Body of pancreas (tissue), 4 donors: ENCODE measurements around the gene ZNF862. TPM values are rescaled to one million over a fixed set of nuclear protein-coding genes. Genes with fewer than 3 reads are reported as not detected.

Source experiments
- ATAC-seq: fragments of 150-250 bp; one replicate; pipeline ENCODE4 v1.9.1; 2016
- DNase-seq, 4 donors: peaks; one replicate each; pipeline ENCODE4 v3.0.0-alpha.2; 2019
- H3K27ac ChIP-seq, 4 donors: fragments of 200-600 bp; sonication (generic); 1 replicate in 3 of 4; 2 replicates in 1 of 4; pipeline versions ENCODE4 v1.5.1 to v1.6.1; 2016 to 2019; ENCODE audit warnings: mild to moderate bottlenecking in 1 of 4, mixed read lengths in 1 of 4, moderate library complexity in 1 of 4
- H3K27me3 ChIP-seq, 2 donors: fragments of 200-600 bp; sonication (generic); one replicate each; pipeline ENCODE4 v1.6.0; 2016; ENCODE audit warnings: mild to moderate bottlenecking in 1 of 2
- H3K36me3 ChIP-seq, 2 donors: fragments of 200-600 bp; sonication (generic); replicated peaks in 1 of 2; 2 replicates each; pipeline ENCODE4 v1.5.1; 2016; ENCODE audit warnings: low read depth in 2 of 2; ENCODE audit not compliant: insufficient read depth in 1 of 2
- H3K4me1 ChIP-seq: fragments of 200-600 bp; sonication (generic); one replicate; pipeline ENCODE4 v1.6.0; 2016
- H3K4me3 ChIP-seq, 2 donors: fragments of 200-600 bp; sonication (generic); 1 replicate in 1 of 2; 2 replicates in 1 of 2; pipeline ENCODE4 v1.5.1; 2016 to 2019
- H3K9me3 ChIP-seq, 3 donors: fragments of 200-600 bp; sonication (generic); 1 replicate in 2 of 3; 2 replicates in 1 of 3; pipeline ENCODE4 v1.5.1; 2016
- CTCF ChIP-seq, 7 experiments: fragments of 450-650 bp in 4 of 7; fragments of 200-600 bp in 3 of 7; sonication (generic) in 3 of 7; IDR thresholded peaks; one replicate each; pipeline ENCODE4 v1.5.1; 2016 to 2019; ENCODE audit warnings: antibody characterized with exemption in 7 of 7
- POLR2A ChIP-seq, 3 donors: fragments of 450-650 bp; IDR thresholded peaks; one replicate each; pipeline ENCODE4 v1.6.1; 2016; ENCODE audit warnings: antibody characterized with exemption in 3 of 3, mild to moderate bottlenecking in 2 of 3
- WGBS, 2 donors: methylation state at CpG; one replicate each; pipeline ENCODE4 v1.1.5; 2017; 5-methylcytosine and 5-hydroxymethylcytosine counted together
- intact Hi-C: fragments of 100-400 bp; cut with DNase I; formaldehyde crosslinking; loops from one replicate; pipeline ENCODE4 v1.15.1; 2023
- total RNA-seq, 2 donors: library from RNA; depleted of rRNA; stranded (reverse); fragments of >200 nt; gene quantifications; one replicate each; pipeline ENCODE4 v1.1.0, GENCODE V29; 2016

Gene ZNF862
- total RNA-seq = 10 to 100 TPM; 10.9 to 18.8 TPM

- peak; percentile 97 to 99 (median 98) for DNase-seq
- Histone ChIP-seq H3K4me1 (peaks cover 14% of the 10 kb centered on the region), H3K4me3 (peak within 1 kb of the TSS; percentile 87 to 98), H3K9me3 (no peaks in the 10 kb centered on the region), H3K27me3 (no peaks in the 10 kb centered on the region), H3K27ac (peak within 1 kb of the TSS; percentile 56 to 88 (median 79)), H3K36me3 (no peaks in the 10 kb centered on the region)
- 0 to 4% methylated on average over 8 to 65 of the region's 86 CpGs for WGBS, 2 donors
- intact Hi-C loops = no loop called here
- TF ChIP-seq POLR2A (IDR thresholded peaks at IDR 0.05) (peak in 2 of 3 donors; percentile 64 to 70), CTCF (IDR thresholded peaks at IDR 0.05) (peak in 2 of 7 experiments; percentile 9 to 24)
- peak; percentile 100 for ATAC-seq
Observed at GRCh38 chr7:149838224-149838991, at the start of gene ZNF862. TSS of gene ZNF862 (plus strand) at chr7:149838375. CDS start at chr7:149838612, 237 bp downstream.

GRCh38 chr7:149789101-149789500 lies 49.1 kb upstream of the ZNF862 start:
- WGBS, 2 donors = 79 to 88% methylated on average over 13 to 18 of the region's 19 CpGs
- Histone ChIP-seq H3K9me3 (no peaks in the 10 kb centered on the region), H3K36me3 (no peaks in the 10 kb centered on the region), H3K27me3 (no peaks in the 10 kb centered on the region), H3K27ac (no peak overlapping the region), H3K4me1 (peaks cover 9% of the 10 kb centered on the region), H3K4me3 (no peak overlapping the region)
- no peak for ATAC-seq
- no peak for TF ChIP-seq POLR2A (IDR thresholded peaks at IDR 0.05)
- no peak for TF ChIP-seq CTCF (IDR thresholded peaks at IDR 0.05)
- DNase-seq = no peak
- intact Hi-C loops = no loop called here

- ATAC-seq (no peak), DNase-seq (peak; percentile 29 to 57 (median 42))
- Histone ChIP-seq H3K4me3 (no peak overlapping the region), H3K9me3 (no peaks in the 10 kb centered on the region), H3K27me3 (no peaks in the 10 kb centered on the region), H3K4me1 (peaks cover 9% of the 10 kb centered on the region), H3K36me3 (no peaks in the 10 kb centered on the region), H3K27ac (no peak overlapping the region)
- intact Hi-C loops = no loop called here
- WGBS, 2 donors = 0 to 4% methylated on average over 5 to 52 of the region's 56 CpGs
- TF ChIP-seq CTCF (IDR thresholded peaks at IDR 0.05) (peak; percentile 21 to 55 (median 40)), POLR2A (IDR thresholded peaks at IDR 0.05) (no peak)
Observed at GRCh38 chr7:149790146-149790548, 48.0 kb upstream of the ZNF862 start.

GRCh38 chr7:149790754-149791360 lies 47.3 kb upstream of the ZNF862 start:
- H3K4me1 ChIP-seq = peaks cover 9% of the 10 kb centered on the region

More at GRCh38 chr7:149790754-149791360, 47.3 kb upstream of the ZNF862 start:
- ATAC-seq (no peak), DNase-seq (no peak)
- WGBS, 2 donors = 92 to 93% methylated on average over 14 of the region's 14 CpGs
- intact Hi-C loops = no loop called here
- no peaks in the 10 kb centered on the region for H3K27me3 ChIP-seq
- TF ChIP-seq CTCF (IDR thresholded peaks at IDR 0.05) = no peak
- TF ChIP-seq POLR2A (IDR thresholded peaks at IDR 0.05) = no peak
- no peaks in the 10 kb centered on the region for H3K36me3 ChIP-seq
- H3K9me3 ChIP-seq = no peaks in the 10 kb centered on the region
- no peak overlapping the region for H3K4me3 ChIP-seq
- H3K27ac ChIP-seq = no peak overlapping the region
